GM18951 (cell line): ENCODE results near the gene RERE.
A peak's percentile ranks its signal among the peaks of the same experiment; 100 is the strongest.

ENCODE experiments used
- POLR2A ChIP-seq: IDR thresholded peaks from 4 replicates; pipeline ENCODE4 v1.6.1; 2011; ENCODE audit warnings: mild to moderate bottlenecking; ENCODE audit not compliant: insufficient read length, insufficient read depth; ENCODE audit errors: extremely low read depth
- in situ Hi-C: fragments of 300-500 bp; cut with MboI; formaldehyde crosslinking; loops from one replicate; pipeline ENCODE4 v1.12.0; 2022; ENCODE audit warnings: low sequenced_read_pairs, mixed read lengths, inconsistent platforms; ENCODE audit not compliant: unreplicated experiment

The RERE gene

DNA sequence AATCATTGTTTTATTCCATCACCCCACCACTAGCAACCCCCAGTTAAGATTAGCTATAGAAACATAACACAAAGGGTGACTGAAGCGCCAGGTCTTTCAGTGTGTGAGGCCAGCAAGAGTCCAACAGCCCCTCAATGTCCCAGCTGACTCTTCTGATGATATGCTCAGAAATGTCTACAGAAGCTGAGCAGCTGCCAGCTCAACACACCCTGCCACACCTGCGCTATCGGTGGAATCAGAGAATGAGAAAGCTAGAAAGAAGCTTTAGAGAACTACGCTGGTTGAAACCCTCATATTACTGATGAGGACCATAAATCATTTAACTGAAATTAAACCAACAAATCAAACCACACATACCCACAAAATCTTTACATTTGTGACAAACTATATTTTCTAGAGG, 383.3 kb downstream of the RERE start:
- in situ Hi-C loops: no loop called here
- TF ChIP-seq POLR2A: no peak

DNA sequence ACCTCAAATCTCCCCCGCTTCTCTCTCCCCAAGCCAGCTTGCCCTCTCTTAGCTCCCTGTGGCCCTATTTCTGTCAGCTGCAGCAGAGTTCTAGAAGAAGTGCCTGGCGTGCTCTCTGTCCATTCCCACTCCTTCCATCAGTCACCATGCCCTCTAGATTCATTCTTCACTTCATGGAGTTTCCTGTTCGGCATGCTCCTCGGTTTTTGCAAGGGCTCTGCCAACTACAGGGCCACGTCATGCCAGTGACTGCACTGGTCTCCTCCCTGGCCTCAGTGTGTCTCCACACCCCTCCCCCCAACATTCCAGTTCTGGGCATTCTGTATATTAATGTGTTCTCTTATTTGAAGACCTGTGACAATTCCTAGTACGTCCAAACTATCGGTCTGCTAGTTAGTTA, 385.7 kb downstream of the RERE start:
- in situ Hi-C loops: no loop called here
- TF ChIP-seq POLR2A: no peak

DNA sequence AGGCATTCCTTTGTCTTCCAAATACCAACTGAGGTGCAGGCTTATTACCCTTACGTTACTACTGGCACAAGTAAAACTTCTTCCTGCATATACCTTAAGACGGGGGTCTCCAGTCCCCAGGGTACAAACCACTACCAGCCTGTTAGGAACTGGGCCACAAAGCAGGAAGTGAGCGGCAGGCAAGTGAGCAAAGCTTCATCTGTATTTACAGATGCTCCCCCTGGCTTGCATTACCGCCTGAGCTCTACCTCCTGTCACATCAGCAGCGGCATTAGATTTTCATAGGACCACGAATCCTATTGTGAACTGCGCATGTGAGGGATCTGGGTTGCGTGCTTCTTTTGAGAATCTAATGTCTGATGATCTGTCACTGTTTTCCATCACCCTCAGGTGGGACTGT, 386.4 kb downstream of the RERE start:
- in situ Hi-C loops: no loop called here
- no peak for TF ChIP-seq POLR2A

DNA sequence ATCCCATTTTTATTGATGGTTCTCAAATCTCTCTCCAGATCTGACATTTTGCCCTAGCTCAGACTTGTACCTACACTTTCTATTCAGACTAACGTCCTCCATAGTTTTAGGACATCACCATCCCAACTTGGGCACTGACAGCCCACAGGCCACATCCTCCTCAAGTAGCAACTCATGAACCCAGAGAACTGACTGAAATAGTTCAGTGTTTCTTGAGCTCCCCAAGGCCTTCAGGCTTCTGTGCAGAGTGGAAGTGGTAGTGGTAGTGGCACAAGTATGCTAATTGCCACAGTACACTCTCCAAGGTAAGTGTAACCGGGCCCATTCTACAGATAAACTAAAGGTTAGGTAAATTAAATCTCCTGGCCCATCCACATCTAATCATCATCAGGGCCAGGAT, 387.0 kb downstream of the RERE start:
- in situ Hi-C loops: no loop called here
- no peak for TF ChIP-seq POLR2A

DNA sequence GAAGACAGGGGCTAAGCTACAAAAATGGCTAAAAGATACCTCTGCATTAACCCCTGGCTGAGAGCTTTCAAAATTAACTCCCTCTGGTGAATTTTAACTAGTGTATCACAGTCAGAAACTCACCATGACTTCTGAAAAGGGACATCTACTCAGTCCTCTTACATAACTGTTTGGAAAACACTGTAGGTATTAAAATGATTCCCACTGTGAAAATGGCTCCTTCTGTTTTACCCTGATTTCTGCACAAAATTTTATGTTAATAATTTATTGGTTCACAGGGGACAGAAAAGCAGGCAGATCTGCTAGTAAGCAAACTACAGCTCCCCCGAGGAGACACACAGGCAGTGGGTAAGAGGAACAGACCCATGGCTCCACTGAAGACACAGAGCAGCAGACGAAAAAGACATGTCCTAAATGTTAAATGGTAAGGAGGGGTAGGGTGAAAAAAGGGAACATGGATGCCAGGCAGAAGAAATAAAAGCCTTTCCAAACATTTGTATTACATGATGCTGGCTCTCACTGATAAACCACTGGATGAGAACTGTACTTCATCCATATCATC, 387.8 kb downstream of the RERE start:
- in situ Hi-C loops: no loop called here
- TF ChIP-seq POLR2A: no peak

DNA sequence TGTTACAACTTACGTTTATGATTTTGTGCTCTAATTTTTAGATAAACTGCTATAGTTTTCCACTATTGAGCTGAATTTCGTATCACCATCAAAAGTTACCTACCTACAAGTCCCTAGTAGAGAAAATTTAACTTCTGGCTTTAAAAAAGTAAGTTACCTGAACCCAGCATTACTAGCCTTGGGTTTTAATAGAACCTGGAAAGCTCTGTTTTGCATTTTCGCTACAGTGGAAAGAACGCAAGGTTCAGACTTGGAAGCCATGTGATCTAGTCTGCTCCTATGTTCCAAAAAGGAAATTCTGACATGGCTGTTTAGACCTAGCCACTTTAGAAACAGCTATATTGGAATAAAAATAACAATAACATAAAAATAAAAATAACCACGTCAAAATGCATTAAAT, 389.0 kb downstream of the RERE start:
- TF ChIP-seq POLR2A: no peak
- in situ Hi-C loops: no loop called here

DNA sequence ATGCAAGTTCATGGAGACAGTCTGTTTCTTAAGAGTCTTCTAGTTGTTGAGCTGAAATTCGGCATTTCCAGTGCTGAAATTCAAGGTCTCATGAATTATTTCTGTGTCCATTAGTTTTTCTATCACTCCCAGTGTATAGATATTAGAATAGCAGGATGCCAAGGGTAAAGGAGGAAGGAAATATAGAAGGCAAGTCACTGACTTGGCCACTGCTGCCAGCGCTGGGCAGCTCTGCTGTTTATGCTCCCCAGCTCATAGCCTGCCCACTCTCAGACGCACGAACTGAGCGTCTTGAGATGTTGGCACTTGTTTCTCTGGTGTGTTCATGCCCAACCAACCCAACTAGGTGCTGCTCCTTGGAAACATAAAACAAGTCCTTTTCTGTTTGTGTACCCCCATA, 389.5 kb downstream of the RERE start:
- in situ Hi-C loops: no loop called here
- TF ChIP-seq POLR2A: no peak

DNA sequence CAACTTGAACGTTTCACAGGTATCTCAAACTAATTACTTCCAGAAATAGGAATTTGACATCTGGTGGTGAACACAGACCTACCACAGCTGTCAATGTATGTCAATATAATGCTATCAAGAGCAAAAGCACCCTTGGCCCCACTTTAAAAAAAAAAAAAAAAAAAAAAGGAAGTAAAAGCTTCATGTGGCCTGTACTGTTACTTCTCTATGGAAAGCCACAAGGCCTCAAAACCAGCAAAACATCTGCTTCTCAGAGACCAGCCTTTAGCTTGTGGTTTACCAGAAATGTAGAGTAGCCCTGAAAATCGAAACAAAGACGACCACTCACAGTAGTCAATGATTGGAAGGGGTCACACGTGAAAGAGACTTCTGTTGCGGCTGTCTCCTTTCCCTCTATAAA, 389.9 kb downstream of the RERE start:
- in situ Hi-C loops: no loop called here
- no peak for TF ChIP-seq POLR2A

DNA sequence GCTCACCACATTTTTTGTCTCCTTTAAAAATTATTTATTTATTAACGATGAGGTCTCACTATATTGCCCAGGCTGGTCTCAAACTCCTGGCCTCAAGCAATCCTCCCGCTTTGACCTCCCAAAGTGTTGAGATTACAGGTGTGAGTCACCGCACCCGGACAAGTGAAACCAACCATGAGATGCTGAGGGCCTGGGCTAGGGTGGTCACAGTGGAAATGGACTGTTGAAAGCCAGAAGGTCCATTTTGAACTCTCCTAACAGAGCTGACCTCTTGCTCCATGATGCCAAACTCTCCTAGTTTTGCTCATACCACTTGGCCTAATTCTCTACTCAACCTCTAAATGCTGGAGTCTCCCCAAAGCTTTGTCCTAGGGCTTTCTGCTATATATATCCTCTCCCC, 390.4 kb downstream of the RERE start:
- TF ChIP-seq POLR2A: no peak
- in situ Hi-C loops: no loop called here

DNA sequence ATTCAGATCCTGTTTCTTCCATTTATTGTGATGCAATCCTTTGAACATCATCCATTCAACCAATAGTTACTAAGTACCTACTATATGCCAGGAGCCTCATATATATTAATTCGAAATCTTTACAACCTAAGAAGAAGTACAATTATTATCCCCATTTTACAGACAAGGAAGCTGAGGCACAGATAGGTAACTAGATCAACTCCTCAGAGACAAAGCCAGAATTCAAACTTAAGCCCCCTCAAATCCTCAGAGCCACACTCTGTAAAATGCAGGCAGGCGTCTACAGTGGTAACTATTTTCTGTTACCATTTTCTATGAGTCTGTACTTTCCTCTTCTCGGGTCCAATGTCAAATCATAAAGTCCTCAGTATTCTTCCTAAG, 391.7 kb downstream of the RERE start:
- in situ Hi-C loops: no loop called here
- no peak for TF ChIP-seq POLR2A

DNA sequence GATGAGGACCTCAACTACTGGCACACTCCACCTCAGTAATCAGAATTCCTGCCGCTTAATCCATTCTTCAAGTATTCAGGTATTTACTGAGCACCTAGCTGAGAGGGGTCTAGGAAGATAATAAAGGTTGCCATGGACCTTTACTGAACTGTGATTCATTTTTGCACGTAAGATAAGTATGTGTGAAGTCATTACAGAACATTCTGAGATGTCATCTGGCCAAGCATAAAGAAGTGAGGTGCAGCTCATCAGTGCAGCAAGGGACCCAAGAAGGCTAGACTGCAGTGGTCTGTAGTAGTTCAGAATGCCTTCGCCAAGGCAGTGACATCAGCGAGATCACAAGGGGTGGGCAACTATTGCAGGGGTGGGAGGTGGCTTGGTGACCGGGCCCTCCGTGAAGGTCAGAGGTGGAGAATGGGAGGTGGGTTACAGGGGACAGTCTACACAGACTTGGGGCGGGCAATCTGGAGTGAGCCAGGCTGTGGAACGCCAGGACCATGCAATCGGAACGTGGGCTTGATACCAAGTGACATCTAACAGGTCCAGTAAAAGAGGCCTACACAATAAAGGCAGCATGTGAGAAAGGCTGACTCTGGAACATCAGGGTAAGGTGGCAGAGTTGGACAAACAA, 392.2 kb downstream of the RERE start:
- TF ChIP-seq POLR2A: no peak
- in situ Hi-C loops: no loop called here

DNA sequence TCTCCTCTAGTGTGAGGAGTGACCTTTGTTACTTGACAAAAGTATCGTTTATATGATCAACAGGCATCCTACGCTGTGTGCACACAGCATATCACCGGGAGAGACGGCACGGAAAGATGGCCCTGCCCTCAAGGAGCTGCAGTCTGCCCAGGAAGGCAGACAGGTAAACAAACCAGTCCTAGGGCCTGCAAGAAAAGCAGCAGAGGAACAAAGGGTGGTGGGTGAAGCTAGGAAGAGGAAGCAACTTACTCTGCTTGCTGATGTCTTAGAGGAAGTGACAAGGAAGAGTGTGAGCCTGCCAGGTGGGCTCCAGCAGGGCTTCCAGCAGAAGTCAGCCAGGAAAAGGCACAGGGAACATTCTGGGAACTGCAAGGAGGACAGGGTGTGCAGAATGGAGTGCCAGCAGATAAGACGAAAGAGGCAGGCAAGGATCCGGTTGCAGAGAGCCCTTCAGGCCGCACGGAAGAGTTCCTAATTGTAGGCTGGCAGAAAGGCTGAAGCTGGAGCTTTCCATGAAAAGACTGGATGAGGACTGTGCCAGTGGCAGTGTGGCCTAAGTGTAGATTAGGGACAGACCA, 392.8 kb downstream of the RERE start:
- in situ Hi-C loops: no loop called here

DNA sequence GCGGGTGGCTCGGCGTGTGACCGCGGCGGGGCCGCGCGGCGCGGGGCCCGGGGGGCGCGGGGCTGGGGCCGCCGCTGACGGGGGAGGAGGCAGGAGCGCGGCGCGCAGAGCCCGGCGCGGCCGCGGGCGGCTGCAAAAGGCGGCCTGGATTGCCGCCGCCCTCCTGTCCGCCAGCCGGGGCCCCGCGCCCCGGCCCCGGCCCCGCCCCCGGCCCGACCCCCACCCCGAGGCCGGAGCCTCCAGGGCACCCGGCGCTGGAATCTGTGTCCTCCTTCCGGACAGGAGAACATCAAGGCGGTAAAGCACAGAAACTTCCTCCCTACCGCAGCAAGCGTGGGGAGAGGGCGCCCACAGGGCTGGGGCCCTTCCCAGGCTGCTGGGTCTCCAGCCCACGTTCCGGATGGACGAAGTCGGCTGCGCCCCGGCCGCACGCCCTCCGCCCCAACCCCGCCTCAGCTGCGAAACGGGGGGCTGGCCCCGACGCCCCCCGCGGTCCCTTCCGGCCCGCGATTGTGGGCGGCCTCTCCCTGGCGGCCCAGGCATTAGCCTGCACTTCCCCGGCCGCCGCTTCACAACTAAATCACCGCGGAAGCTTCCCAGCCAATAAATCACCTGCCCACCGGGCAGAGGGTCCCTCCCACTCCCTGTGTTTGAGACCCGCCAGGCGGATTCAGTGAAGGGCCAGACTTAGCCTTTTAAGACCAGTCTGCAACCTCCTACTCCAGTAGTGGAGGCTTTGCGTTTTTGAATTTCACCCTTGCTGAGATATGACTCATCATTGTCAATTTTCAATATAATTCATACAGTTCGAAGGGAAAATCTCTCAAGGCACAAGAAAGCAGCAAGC, 393.5 kb downstream of the RERE start:
- in situ Hi-C loops: no loop called here
- TF ChIP-seq POLR2A: peak; percentile 58

More for the DNA sequence above, 392.8 kb downstream of the RERE start:
- TF ChIP-seq POLR2A: no peak
